CD8-positive, alpha-beta memory T cell (primary cell): ENCODE data around the gene VEGFA. TPM values are rescaled to one million over a fixed set of nuclear protein-coding genes. Genes with fewer than 3 reads are reported as not detected.
A peak's percentile ranks its signal among the peaks of the same experiment; 100 is the strongest.

ENCODE experiments used
- CTCF ChIA-PET: fragments of 350-600 bp; sonication (Branson Sonifier 250); formaldehyde crosslinking; loops from one replicate; lab custom pipeline; 2021; ENCODE audit warnings: antibody characterized with exemption; lab: Charles Lee
- POLR2A ChIA-PET: fragments of 350-600 bp; sonication (Branson Sonifier 250); formaldehyde crosslinking; loops from one replicate; lab custom pipeline; 2021; ENCODE audit warnings: antibody characterized with exemption; lab: Charles Lee
- DNase-seq, 5 donors: peaks; one replicate each; pipeline versions ENCODE4 v3.0.0 to v3.0.0-alpha.2; 2020 to 2022; ENCODE audit warnings: mixed read lengths in 1 of 5
- H3K27ac ChIP-seq: one replicate; pipeline ENCODE4 v1.7.0; 2013; ENCODE audit warnings: low read depth, mild to moderate bottlenecking, low read length, moderate library complexity
- H3K27me3 ChIP-seq: 2 replicates; pipeline ENCODE4 v1.7.0; 2013; ENCODE audit warnings: low read length, mild to moderate bottlenecking; ENCODE audit not compliant: insufficient read depth, poor library complexity, severe bottlenecking
- H3K36me3 ChIP-seq: 2 replicates; pipeline ENCODE4 v1.7.0; 2013; ENCODE audit warnings: mild to moderate bottlenecking, low read length, moderate library complexity; ENCODE audit not compliant: insufficient read depth
- H3K4me1 ChIP-seq: 2 replicates; pipeline ENCODE4 v1.7.0; 2013; ENCODE audit warnings: mild to moderate bottlenecking, low read length, moderate library complexity; ENCODE audit not compliant: insufficient read depth
- H3K4me3 ChIP-seq: 2 replicates; pipeline ENCODE4 v1.7.0; 2013; ENCODE audit warnings: mild to moderate bottlenecking, low read length
- H3K9me3 ChIP-seq: 2 replicates; pipeline ENCODE4 v1.7.0; 2013; ENCODE audit warnings: mild to moderate bottlenecking, low read length
- H3K27ac Mint-ChIP-seq, 8 donors: one replicate each; pipeline ENCODE4 v1.8.0; 2020 to 2021; ENCODE audit warnings: mixed read lengths in 8 of 8, mild to moderate bottlenecking in 6 of 8, inconsistent platforms in 3 of 8, moderate library complexity in 3 of 8
- H3K27me3 Mint-ChIP-seq, 2 donors: one replicate each; pipeline ENCODE4 v1.8.0; 2020 to 2021; ENCODE audit warnings: mixed read lengths in 2 of 2, mild to moderate bottlenecking in 1 of 2, moderate library complexity in 1 of 2
- H3K36me3 Mint-ChIP-seq, 3 donors: one replicate each; pipeline ENCODE4 v1.8.0; 2020 to 2021; ENCODE audit warnings: mixed read lengths in 3 of 3, inconsistent platforms in 1 of 3, mild to moderate bottlenecking in 1 of 3
- H3K4me1 Mint-ChIP-seq, 3 donors: one replicate each; pipeline ENCODE4 v1.8.0; 2020 to 2021; ENCODE audit warnings: mixed read lengths in 3 of 3, inconsistent platforms in 1 of 3, mild to moderate bottlenecking in 1 of 3
- H3K4me3 Mint-ChIP-seq, 7 donors: one replicate each; pipeline ENCODE4 v1.8.0; 2020 to 2021; ENCODE audit warnings: mixed read lengths in 7 of 7, mild to moderate bottlenecking in 6 of 7, moderate library complexity in 4 of 7, inconsistent platforms in 2 of 7
- H3K9me3 Mint-ChIP-seq, 5 donors: one replicate each; pipeline ENCODE4 v1.8.0; 2020 to 2022; ENCODE audit warnings: mixed read lengths in 5 of 5, mild to moderate bottlenecking in 3 of 5, moderate library complexity in 2 of 5, inconsistent platforms in 1 of 5
- polyA plus RNA-seq: library from polyadenylated mRNA; unstranded; fragments of 300-500 nt; fragmentation: Illumina TruSeq; gene quantifications from one replicate; pipeline ENCODE4 v1.2.3, GENCODE V29; 2021
- total RNA-seq, 2 experiments: library from RNA; stranded (reverse); gene quantifications; one replicate each; pipeline ENCODE4 v1.2.3, GENCODE V29; 2021

Gene VEGFA
- total and polyA plus RNA-seq, 3 experiments from 2014 or later = 16.4 to 17.5 TPM; not detected in 1

DNA sequence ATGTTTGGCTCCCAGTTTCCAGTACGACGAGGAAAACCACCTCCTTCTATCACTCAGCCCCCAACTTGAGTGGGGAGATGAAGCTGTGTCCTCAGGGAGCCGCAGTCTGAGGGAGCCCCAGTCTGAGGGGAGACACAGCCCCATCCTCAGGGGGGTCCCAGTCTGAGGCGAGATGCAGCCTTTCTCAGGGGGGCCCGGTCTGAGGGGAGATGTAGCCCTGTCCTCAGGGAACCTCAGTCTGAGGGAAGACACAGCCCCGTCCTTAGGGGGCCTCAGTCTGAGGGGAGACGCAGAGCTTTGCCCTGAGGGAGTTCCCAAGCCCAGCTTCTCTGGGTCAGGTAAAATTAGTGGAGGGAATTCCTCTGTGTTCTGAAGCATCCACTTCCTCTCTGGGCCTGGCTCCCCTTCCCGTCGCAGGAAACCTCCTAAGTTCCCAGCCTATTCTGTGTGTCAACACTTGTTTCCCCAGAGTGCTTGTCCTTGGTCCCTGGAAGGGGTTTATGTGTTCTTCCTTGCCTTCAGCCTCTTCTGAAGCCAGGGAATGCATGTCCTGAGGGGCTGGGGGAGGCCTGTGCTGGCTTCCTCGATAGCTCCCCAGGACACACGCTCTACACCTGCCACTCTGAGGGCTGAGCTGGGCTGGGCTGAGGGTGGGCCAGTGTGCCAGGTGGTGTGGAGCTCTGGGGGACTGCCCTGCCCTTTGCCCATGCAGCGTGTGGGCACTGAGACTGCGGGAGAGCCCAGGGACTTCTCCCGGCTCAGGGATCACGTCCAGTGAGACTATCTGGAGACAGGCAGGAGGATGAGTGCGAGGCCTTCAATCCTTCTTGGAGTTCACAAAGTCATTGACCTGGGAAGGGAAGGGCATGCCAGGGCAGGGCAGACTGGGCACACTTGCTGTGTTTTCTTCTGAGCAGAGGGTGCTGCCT is 55.4 kb downstream of the VEGFA start:
- no peaks in the 10 kb centered on the region for H3K9me3 ChIP-seq
- CTCF ChIA-PET = interaction anchor here (1.1 kb wide), 1 partner anchor 9 kb away, joined by 4 read pairs; no protein-coding TSS in a partner anchor
- H3K27ac ChIP-seq = no peak overlapping the region
- H3K27ac Mint-ChIP-seq = no peak overlapping the region
- no peaks in the 10 kb centered on the region for H3K36me3 Mint-ChIP-seq
- no peak overlapping the region for H3K4me3 Mint-ChIP-seq
- H3K4me1 ChIP-seq = no peaks in the 10 kb centered on the region
- no peaks in the 10 kb centered on the region for H3K9me3 Mint-ChIP-seq
- H3K4me3 ChIP-seq = no peak overlapping the region
- H3K27me3 Mint-ChIP-seq = peaks cover 8 to 26% of the 10 kb centered on the region in 2 donors
- H3K27me3 ChIP-seq = peaks cover 4% of the 10 kb centered on the region
- H3K36me3 ChIP-seq = no peaks in the 10 kb centered on the region
- POLR2A ChIA-PET = no interaction called here
- H3K4me1 Mint-ChIP-seq = peaks cover 0 to 6% (median 0%) of the 10 kb centered on the region in 3 donors
- DNase-seq = peak in 1 of 5 donors; percentile 13

DNA sequence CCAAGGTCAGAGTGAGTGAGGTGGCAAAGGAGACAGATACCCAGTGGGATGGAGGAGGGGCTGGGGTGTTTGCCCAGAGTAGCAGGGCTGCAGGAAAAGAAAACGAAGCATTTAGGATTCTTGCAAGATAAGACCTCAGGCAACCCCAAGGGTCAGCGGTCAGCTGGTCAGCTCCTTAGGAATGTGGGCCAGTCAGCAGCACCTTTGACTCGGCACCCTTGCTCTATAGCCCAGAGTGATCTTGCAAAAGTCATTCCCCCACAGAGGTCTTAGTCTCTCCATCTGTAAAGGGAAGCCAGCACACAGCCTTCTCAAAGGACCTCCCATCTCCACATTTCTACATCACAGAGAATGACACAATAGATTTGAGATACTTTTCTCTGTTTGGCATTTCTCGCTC is 56.7 kb downstream of the VEGFA start:
- Mint-ChIP-seq H3K4me1 (peaks cover 0 to 6% (median 0%) of the 10 kb centered on the region in 3 donors), H3K27ac (no peak overlapping the region), H3K9me3 (no peaks in the 10 kb centered on the region), H3K27me3 (peaks cover 5 to 21% of the 10 kb centered on the region in 2 donors), H3K36me3 (no peaks in the 10 kb centered on the region), H3K4me3 (no peak overlapping the region)
- Histone ChIP-seq H3K4me3 (no peak overlapping the region), H3K9me3 (no peaks in the 10 kb centered on the region), H3K4me1 (no peaks in the 10 kb centered on the region), H3K36me3 (no peaks in the 10 kb centered on the region), H3K27ac (no peak overlapping the region), H3K27me3 (peaks cover 4% of the 10 kb centered on the region)
- ChIA-PET POLR2A (no interaction called here), CTCF (no interaction called here)
- peak in 1 of 5 donors; percentile 25 for DNase-seq

DNA sequence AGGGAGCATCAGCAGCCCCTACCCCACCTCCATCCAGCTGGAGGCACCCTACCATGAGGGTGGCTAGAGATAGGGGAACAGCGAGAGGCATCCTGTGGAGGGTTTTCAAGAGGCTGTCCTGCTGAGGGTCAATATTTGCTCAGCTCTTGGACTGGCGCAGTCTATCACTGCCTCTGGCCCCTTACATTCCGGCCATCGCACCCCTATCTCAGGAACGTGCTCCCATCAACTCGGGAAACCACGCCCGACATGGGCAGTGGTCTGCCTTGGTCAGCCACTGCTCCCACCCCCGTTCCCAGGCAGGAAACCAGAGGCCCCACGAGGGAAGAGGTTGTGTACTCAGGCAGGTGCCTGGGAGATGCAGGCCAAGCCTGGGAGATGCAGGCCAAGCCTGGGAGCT is 57.9 kb downstream of the VEGFA start:
- Histone ChIP-seq H3K36me3 (no peaks in the 10 kb centered on the region), H3K4me1 (no peaks in the 10 kb centered on the region), H3K27me3 (peaks cover 4% of the 10 kb centered on the region), H3K9me3 (no peaks in the 10 kb centered on the region), H3K4me3 (no peak overlapping the region), H3K27ac (no peak overlapping the region)
- H3K27ac Mint-ChIP-seq = no peak overlapping the region
- H3K4me3 Mint-ChIP-seq = no peak overlapping the region
- no peaks in the 10 kb centered on the region for H3K9me3 Mint-ChIP-seq
- ChIA-PET CTCF (no interaction called here), POLR2A (no interaction called here)
- DNase-seq = peak in 1 of 5 donors; percentile 26
- peaks cover 3 to 15% of the 10 kb centered on the region in 2 donors for H3K27me3 Mint-ChIP-seq
- H3K4me1 Mint-ChIP-seq = peaks cover 0 to 6% (median 0%) of the 10 kb centered on the region in 3 donors
- no peaks in the 10 kb centered on the region for H3K36me3 Mint-ChIP-seq

DNA sequence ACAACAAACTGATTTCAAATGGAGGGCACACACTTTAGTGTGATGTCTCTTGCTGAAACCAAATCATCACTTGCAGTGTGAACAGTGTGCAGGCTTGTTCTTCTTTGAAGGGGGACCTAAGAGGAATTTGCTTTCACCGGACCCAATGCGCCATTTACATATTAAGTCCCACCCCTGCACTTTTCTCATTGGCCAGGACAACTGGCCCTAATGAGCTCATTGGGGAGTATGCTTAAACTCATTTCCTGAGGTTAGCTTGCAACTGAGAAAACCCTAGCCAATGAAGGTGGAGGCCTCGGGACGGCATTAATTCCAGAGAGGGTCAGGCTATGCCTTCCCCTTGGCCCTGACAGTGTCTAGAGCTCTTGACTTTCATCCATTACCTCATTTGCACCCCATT is 58.7 kb downstream of the VEGFA start:
- Mint-ChIP-seq H3K9me3 (no peaks in the 10 kb centered on the region), H3K4me1 (peaks cover 0 to 6% (median 0%) of the 10 kb centered on the region in 3 donors), H3K27ac (no peak overlapping the region), H3K4me3 (no peak overlapping the region), H3K27me3 (peaks cover 3 to 14% of the 10 kb centered on the region in 2 donors), H3K36me3 (no peaks in the 10 kb centered on the region)
- Histone ChIP-seq H3K27ac (no peak overlapping the region), H3K9me3 (no peaks in the 10 kb centered on the region), H3K4me3 (no peak overlapping the region), H3K27me3 (peaks cover 4% of the 10 kb centered on the region), H3K4me1 (no peaks in the 10 kb centered on the region), H3K36me3 (no peaks in the 10 kb centered on the region)
- ChIA-PET CTCF (interaction anchor here (1.2 kb wide), 1 partner anchor 10 kb away, joined by 3 read pairs; no protein-coding TSS in a partner anchor), POLR2A (no interaction called here)
- DNase-seq = peak in 1 of 5 donors; percentile 10

DNA sequence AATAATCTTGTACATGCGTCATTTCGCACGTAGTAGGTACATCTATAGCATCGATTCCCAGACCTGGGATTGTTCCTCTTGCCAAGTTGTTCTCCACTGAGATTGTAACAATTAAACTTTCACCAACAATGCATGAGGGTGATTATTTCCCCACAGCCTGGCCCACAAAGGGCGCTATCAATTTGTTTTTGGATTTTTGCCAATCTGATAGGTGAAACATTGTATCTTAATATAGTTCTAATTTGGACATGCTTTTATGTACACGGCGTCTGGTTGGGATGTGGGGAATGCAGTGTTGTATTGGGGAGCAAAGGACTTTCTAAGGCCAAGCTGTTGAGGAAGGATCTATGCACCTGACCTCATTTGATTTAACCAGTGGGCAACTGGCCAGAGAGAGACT is 59.5 kb downstream of the VEGFA start:
- no peak overlapping the region for H3K4me3 ChIP-seq
- Mint-ChIP-seq H3K9me3 (no peaks in the 10 kb centered on the region), H3K36me3 (no peaks in the 10 kb centered on the region), H3K4me3 (no peak overlapping the region), H3K27me3 (peaks cover 3 to 11% of the 10 kb centered on the region in 2 donors), H3K4me1 (peaks cover 0 to 1% (median 0%) of the 10 kb centered on the region in 3 donors), H3K27ac (peak overlapping the region in 1 of 8 donors; percentile 5)
- H3K9me3 ChIP-seq = no peaks in the 10 kb centered on the region
- H3K4me1 ChIP-seq = no peaks in the 10 kb centered on the region
- H3K36me3 ChIP-seq = no peaks in the 10 kb centered on the region
- CTCF ChIA-PET = interaction anchor here (1.2 kb wide), 1 partner anchor 10 kb away, joined by 3 read pairs; no protein-coding TSS in a partner anchor
- POLR2A ChIA-PET = no interaction called here
- peak in 1 of 5 donors; percentile 6 for DNase-seq
- no peak overlapping the region for H3K27ac ChIP-seq
- H3K27me3 ChIP-seq = peaks cover 4% of the 10 kb centered on the region

DNA sequence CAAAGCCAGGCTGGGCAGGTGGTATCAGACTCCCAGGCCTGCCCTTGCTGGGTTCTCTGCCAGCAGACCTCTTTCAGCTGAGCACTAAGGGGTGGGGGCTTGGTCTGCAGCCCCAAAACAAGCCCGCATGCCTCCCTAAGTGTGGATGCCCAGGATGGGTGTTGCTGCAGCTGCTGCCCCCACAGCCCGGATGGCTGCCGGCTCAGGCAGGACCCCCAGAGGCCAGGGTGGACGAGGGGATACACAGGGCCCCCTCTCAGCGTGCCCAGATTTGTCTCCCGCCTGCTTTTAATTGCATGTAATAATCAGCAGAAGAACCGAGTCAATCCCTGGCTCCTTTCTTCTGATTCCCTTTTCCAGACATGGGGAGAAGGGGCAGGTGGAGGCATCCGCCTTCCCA is 60.8 kb downstream of the VEGFA start:
- Mint-ChIP-seq H3K27me3 (peaks cover 3 to 13% of the 10 kb centered on the region in 2 donors), H3K4me3 (no peak overlapping the region), H3K36me3 (no peaks in the 10 kb centered on the region), H3K4me1 (no peaks in the 10 kb centered on the region), H3K27ac (no peak overlapping the region), H3K9me3 (no peaks in the 10 kb centered on the region)
- no peak overlapping the region for H3K4me3 ChIP-seq
- H3K9me3 ChIP-seq = no peaks in the 10 kb centered on the region
- H3K36me3 ChIP-seq = no peaks in the 10 kb centered on the region
- ChIA-PET POLR2A (no interaction called here), CTCF (no interaction called here)
- no peaks in the 10 kb centered on the region for H3K4me1 ChIP-seq
- H3K27ac ChIP-seq = no peak overlapping the region
- peaks cover 4% of the 10 kb centered on the region for H3K27me3 ChIP-seq
- peak in 1 of 5 donors; percentile 17 for DNase-seq

DNA sequence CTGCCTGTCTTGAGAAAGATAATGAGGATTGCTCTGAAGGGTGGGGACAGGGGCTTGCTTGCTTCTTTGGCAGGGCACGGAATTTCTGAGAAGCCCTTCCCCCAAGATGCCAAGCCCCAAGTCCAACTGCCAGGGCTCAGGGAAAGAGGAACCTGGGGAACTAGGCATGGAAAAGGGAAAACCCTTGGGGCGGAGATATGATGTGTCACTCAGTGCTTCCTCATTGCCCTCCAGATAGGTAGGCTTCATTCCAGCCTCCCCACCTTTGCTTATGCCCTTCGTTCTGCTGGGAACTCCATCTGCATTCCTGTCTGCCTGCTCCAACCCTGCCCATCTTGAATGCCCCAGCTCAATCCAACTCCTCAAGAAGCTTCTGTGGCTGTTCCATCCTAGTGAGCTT is 61.2 kb downstream of the VEGFA start:
- Mint-ChIP-seq H3K36me3 (no peaks in the 10 kb centered on the region), H3K9me3 (no peaks in the 10 kb centered on the region), H3K27me3 (peaks cover 3 to 13% of the 10 kb centered on the region in 2 donors), H3K4me3 (no peak overlapping the region), H3K27ac (no peak overlapping the region), H3K4me1 (no peaks in the 10 kb centered on the region)
- POLR2A ChIA-PET = no interaction called here
- H3K36me3 ChIP-seq = no peaks in the 10 kb centered on the region
- DNase-seq = no peak
- no peaks in the 10 kb centered on the region for H3K4me1 ChIP-seq
- CTCF ChIA-PET = no interaction called here
- H3K9me3 ChIP-seq = no peaks in the 10 kb centered on the region
- H3K4me3 ChIP-seq = no peak overlapping the region
- peaks cover 4% of the 10 kb centered on the region for H3K27me3 ChIP-seq
- no peak overlapping the region for H3K27ac ChIP-seq
